ENCODE measurements around the gene KCNG4.
"Not testable (repeated sequence)": the region's sequence is repeated elsewhere in the genome, so short reads cannot be mapped to it uniquely, and the experiment has no call there.

Gene KCNG4

GRCh38 chr16:84207879-84208278 lies 31.9 kb downstream of the KCNG4 start:
- no peak for DNase-seq

GRCh38 chr16:84207251-84207650 lies 32.6 kb downstream of the KCNG4 start:
- DNase-seq: no peak

GRCh38 chr16:84205976-84206691 lies 33.7 kb downstream of the KCNG4 start:
- no peak for DNase-seq

GRCh38 chr16:84205123-84205522 lies 34.7 kb downstream of the KCNG4 start:
- not testable (repeated sequence) for DNase-seq

GRCh38 chr16:84204551-84204950 lies 35.3 kb downstream of the KCNG4 start:
- DNase-seq: not testable (repeated sequence)

- peak in 33 of 56 donors; percentile 6 to 78 (median 28) for DNase-seq
Observed at GRCh38 chr16:84199861-84200260, 40.0 kb downstream of the KCNG4 start.

- DNase-seq: no peak
Observed at GRCh38 chr16:84199097-84199496, 40.7 kb downstream of the KCNG4 start.

- no peak for DNase-seq
Observed at GRCh38 chr16:84198401-84198800, 41.4 kb downstream of the KCNG4 start.

- DNase-seq: no peak
Observed at GRCh38 chr16:84197466-84198128, 42.2 kb downstream of the KCNG4 start.

GRCh38 chr16:84196727-84197394 lies 43.0 kb downstream of the KCNG4 start:
- DNase-seq: no peak

- DNase-seq: no peak
Observed at GRCh38 chr16:84196101-84196500, 43.7 kb downstream of the KCNG4 start.

GRCh38 chr16:84195201-84196093 lies 44.4 kb downstream of the KCNG4 start:
- DNase-seq: no peak

- DNase-seq: no peak
Observed at GRCh38 chr16:84194470-84195200, 45.2 kb downstream of the KCNG4 start.

GRCh38 chr16:84194018-84194417 lies 45.8 kb downstream of the KCNG4 start:
- peak in 1 of 56 donors; percentile 25 for DNase-seq

- no peak for DNase-seq
Observed at GRCh38 chr16:84193480-84193879, 46.3 kb downstream of the KCNG4 start.

- DNase-seq: no peak
Observed at GRCh38 chr16:84191466-84191865, 48.3 kb downstream of the KCNG4 start.

- DNase-seq: no peak
Observed at GRCh38 chr16:84190731-84191388, 49.0 kb downstream of the KCNG4 start, which contains the start of gene ADAD2. TSS of gene ADAD2 (plus strand) at chr16:84191157. CDS start at chr16:84191231, 74 bp downstream.

GRCh38 chr16:84186685-84187437 lies 53.0 kb downstream of the KCNG4 start, which contains the start of gene TAF1C:
TSS of gene TAF1C (minus strand) at chr16:84187057. CDS start at chr16:84184988, 2,069 bp downstream.
- peak in 55 of 56 donors; percentile 52 to 95 (median 83) for DNase-seq

GRCh38 chr16:84184775-84185174 lies 55.0 kb downstream of the KCNG4 start:
- no peak for DNase-seq

All from nucleus accumbens (tissue), 56 donors.